IPS-NIHi11 (cell line): ENCODE results near the gene SUSD3.
"Not testable (repeated sequence)": the region's sequence is repeated elsewhere in the genome, so short reads cannot be mapped to it uniquely, and the experiment has no call there.

ENCODE experiments used
- DNase-seq: peaks from one replicate; pipeline ENCODE4 v3.0.0; 2012; ENCODE audit warnings: mixed read lengths, low spot score

Gene SUSD3

DNA sequence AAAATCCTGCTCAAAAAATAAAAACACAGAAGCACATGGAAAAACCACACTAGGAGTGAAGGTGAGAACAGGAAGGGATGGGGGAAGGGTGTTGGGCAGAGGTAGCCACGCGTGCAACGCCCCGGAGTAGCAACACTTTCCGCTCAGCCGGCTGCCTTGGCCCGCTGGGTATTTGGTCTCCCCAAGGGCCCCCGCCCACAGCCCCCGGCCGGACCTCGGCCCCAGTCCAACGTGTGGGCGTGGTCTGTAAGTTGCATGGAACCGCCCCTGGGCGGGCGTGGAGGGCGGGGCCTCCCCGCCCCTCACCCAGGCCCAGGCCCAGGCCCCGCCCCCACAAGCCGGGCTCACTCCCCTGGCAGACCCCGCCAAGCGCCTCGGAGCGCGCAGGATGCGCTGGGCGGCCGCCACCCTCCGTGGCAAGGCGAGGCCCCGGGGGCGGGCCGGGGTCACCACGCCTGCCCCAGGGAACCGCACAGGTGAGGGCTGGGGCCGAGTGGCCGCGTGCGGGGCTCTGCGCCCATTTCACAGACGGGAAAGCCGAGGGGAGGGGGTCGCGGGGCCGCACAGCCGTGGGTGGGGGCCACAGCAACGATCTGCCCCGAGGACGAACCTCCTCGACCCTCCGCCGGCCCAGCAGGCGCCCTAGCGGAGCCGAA, at the start of gene SUSD3:
SUSD3 (plus strand) TSS at position 347 of the 656 bp plus-strand sequence; CDS start at position 389, 42 bp downstream.
- DNase-seq, result peak; percentile 98

DNA sequence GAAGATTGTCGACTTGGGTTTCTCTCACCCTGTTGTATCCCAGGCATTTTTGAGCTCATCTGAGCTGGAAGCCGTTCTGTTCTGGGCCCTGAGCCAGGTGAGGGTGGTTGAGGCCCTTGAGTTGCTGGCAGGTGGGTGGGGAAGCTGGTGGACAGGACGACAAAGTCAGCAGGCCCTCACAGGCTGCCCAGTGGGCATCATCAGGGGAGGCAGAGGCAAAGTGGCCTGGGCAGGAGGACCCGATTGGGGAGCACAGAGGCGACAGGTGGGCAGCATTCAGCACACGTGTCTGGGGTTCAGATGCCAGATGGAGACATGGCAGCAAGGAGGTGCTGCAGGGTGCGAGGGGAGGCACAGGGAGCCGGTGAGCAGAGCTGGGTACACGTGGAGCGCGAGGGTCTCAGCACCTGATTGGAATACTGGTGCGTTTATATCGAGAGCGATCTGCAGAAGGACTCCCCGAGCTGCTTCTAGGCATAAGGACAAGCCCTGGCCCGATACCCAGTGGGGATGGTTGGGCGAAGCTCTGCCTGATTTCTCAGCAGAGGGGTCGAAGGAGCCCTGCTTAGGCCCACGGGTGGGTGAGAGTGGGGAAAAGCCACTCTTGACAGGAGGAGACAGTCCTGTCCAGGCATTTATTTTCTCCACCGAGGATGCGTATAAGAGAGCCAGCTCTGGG, 49.0 kb upstream of the SUSD3 start:
- no peak for DNase-seq

GRCh38 chr9:93010056-93010455, 48.4 kb upstream of the SUSD3 start:
- no peak for DNase-seq

- no peak for DNase-seq
These were observed 47.8 kb upstream of the SUSD3 start for GRCh38 chr9:93010704-93011103.

DNA sequence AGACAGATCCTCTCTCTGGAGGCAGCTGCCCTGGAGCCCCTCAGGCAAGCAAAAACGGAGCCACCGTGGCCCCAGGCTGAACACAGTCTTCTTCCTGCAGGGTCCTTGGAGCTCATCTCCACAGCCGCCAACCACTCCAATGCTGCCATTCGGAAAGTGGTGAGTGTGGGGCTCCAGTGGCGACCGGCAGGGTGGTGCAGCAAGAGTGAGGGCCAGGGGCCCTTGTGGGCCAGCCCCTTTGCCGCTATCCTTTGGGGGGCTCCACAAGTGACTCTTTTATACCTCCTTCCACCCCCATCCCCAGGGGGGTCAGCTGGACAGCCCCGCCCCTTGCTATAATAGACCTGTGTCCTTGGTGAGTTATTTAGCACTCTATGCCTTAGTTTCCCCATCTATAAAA, 47.4 kb upstream of the SUSD3 start:
- no peak for DNase-seq

DNA sequence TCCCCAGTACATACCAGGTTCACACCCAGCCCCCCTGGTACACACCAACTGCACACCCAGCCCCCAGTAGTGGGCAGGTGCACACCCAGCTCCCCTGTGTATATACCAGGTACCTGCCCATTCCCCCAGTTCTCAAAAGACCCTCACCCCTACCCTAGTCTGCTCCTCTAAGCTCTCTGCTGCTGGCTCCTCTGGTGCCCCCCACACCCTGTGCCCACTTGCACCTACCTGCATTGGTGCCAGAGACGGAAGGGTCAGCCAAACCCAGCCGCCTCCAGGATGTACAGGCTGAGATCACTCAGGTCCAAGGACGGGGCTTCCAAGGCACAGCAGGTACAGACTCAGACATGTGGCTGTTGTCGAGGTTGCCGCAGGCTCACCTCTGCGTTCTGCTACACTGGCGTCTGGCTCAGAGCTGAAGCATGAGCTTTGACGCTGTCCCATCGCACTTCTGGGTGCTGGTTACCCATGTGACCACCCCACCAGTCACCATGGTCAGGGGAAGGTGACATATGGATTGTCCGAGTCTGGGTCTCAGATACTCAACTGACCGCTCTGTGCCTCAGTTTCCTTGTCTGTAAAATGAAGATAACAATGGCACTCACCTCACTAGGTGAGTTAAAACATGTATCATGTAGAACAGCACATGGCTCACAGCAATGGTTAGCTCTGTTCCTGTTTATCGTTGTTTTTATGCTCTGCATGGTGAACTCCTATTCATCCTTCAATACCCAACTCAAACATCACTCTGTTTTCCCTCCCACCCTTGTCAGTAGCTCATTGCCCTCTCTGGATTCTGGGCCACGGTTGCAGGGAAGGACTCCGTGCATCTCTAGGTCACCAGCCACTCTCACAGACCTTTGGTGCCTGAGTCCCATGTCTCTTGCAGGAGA, 45.3 kb upstream of the SUSD3 start:
- DNase-seq, result no peak

DNA sequence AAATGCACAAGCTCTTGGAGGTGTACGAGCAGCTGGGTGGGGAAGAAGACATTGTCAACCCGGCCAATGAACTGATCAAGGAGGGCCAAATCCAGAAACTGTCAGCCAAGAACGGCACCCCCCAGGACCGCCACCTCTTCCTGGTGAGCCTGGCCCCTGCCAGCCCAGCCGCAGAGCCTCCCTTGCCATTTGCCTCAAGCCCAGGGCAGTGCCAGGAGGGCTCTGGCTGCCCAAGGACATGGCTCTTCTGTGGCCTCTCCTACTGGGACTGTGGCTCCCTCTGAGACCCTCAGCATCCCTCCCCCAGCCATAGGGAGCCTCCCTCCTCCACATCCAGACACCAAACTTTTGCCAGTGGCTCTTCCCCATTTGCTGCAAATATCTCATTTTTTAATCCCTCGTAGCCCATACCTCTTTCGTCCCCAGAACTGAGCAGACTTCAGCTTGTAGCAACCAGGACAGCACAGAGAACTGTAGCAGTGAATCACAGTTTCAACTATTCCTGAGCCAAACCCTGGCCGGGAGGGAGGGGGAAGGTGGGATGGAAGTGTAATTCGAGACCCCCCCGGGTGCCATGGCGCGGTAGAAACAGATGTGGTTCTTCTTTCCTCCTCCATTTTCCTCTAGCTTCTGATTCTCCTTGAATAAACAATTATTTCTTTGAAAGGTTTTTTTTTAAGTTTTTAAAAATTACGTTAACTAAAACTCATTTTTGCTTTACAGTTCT, 44.5 kb upstream of the SUSD3 start:
- no peak for DNase-seq

DNA sequence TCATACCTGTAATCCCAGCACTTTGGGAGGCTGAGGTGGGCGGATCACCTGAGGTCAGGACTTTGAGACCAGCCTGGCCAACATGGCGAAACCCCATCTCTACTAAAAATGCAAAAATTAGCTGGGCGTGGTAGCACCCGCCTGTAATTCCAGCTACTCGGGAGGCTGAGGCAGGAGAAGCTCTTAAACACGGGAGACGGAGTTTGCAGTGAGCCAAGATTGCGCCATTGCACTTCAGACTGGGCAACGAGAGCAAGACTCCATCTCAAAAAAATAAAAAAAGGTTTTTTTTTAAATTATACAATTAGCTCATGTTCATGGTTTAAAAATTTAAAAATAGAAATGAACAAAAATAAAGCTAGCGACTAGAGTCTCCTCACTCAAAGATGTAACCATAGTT, 43.3 kb upstream of the SUSD3 start:
- DNase-seq, result not testable (repeated sequence)

- no peak for DNase-seq
These were observed 40.9 kb upstream of the SUSD3 start for GRCh38 chr9:93017621-93018020.

- DNase-seq, result no peak
These were observed 38.4 kb upstream of the SUSD3 start for GRCh38 chr9:93020151-93020550.

- DNase-seq, result no peak
These were observed 37.5 kb upstream of the SUSD3 start for GRCh38 chr9:93020771-93021670.

DNA sequence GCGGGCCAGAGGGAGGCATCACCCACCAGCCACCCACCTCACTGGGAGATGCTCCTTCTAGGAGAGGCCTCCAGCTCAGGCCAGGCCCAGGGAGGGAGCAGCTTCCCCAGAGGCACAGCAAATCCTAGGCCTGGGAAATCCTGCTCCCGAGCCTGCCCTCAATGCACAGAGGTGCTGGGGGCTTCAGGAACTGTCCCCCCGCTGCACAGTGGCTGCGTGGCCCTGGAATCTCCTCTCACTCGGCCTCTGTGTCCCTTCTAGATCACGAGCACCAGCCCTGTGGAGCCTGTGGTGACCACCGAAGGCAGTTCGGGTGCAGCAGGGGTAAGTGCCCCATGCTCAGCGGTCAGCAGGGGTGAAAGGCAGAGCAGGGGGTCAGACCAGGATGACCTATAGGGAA, 36.4 kb upstream of the SUSD3 start:
- DNase-seq, result no peak

- no peak for DNase-seq
These were observed 35.6 kb upstream of the SUSD3 start for GRCh38 chr9:93022721-93023520.

- no peak for DNase-seq
These were observed 35.0 kb upstream of the SUSD3 start for GRCh38 chr9:93023521-93023815.

DNA sequence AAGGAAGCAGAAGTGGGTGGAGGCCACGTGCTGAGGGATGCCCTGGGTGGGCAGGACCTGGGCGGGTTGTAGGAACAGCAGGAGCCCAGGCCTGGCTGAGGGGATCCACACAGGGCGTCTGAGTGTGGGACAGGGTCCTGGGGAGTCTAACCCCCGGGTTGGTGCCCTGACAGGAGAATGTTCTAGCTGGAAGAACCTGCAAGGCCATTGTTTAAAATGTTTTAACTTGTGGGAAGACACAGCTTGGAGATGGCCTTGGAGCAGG, 33.9 kb upstream of the SUSD3 start:
- DNase-seq, result no peak

GRCh38 chr9:93024986-93025630, 33.4 kb upstream of the SUSD3 start:
- DNase-seq, result no peak

GRCh38 chr9:93025736-93026135, 32.8 kb upstream of the SUSD3 start:
- DNase-seq, result no peak

DNA sequence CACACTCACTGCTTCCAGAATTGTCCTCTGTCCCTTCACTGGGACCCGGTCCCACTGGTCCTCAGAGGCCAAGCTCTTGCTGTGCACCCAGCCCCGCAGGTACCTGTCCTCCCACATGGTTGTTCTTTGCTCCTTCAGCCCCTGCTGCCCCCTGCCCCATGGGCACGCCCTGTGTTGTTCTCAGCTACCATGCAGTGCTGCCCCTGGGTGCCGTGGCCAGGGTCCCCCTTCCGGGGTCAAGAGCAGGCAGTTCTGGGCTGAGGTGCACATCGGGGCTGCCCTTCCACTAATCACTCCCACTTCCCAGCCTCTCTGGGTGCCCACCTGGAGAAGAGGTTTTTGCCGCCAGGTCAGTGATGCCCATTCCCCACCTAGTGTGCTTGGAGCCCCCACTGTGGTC, 31.9 kb upstream of the SUSD3 start:
- no peak for DNase-seq

GRCh38 chr9:93027750-93028149, 30.8 kb upstream of the SUSD3 start:
- no peak for DNase-seq

DNA sequence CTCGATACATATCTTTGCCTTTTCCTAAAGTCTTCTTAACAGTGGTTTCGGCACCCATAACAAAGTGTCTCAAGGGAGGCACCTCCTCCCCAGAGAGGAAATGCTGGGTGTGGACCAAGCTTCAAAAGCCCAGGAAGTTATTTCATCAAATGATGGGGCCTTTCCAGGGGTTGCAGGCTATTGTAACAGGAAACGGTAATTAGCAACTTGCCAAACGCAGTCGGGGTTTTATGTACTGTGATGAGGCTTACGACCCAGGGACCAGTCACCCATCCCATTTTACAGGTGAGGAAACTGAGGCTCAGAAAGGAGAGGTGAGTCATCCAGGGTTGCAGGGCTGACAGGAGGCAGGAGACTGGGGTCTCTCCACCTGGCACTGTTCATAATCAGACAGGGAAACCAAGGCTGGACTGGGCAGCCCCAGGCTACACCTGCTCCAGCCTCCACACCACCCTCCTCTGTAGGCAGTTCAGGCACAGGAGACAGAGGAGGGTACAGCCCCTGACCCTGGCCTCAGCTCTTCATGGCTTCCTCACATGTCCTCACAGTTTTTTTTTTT, 30.0 kb upstream of the SUSD3 start:
- no peak for DNase-seq
